HG02571 (cell line): ENCODE measurements around the gene SARM1.
"Not testable (repeated sequence)": the region's sequence is repeated elsewhere in the genome, so short reads cannot be mapped to it uniquely, and the experiment has no call there.

ENCODE experiments used
- ATAC-seq: cut with Tn5 transposase; IDR thresholded peaks from one replicate; pipeline ENCODE4 v1.9.1; 2021; ENCODE audit warnings: mild to moderate bottlenecking, moderate library complexity; ENCODE audit not compliant: unreplicated experiment

Gene SARM1

GRCh38 chr17:28413804-28414203, 42.3 kb downstream of the SARM1 start:
- ATAC-seq: no peak

GRCh38 chr17:28415886-28416285, 44.4 kb downstream of the SARM1 start:
- ATAC-seq: no peak

DNA sequence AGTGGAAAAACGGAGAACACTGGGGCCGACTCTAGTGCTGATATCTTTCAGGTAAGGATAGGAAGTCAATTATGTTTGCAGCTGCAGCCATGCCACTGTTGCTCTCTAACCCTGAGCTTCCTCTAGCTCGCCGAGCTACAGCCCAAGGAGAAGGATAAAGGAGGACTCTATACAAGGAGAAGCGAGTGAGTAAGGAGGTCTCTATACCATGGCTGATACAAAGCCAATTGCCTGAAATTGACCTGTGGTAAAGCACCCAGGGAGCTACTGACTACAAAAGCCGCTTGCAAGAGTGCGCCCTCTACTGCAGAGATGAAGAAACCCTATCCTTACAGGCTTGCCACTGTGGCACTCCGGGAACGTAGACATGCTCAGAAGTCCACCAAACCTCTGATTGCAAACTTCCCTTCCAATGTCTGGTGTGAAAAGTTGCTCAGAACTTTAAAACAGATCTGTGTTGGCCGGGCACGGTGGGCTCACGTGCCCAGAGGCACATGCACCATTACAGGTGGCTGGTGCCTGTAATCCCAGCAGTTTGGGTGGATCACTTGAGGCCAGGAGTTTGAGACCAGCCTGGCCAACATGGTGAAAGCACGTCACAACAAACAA, 45.3 kb downstream of the SARM1 start:
- no peak for ATAC-seq

DNA sequence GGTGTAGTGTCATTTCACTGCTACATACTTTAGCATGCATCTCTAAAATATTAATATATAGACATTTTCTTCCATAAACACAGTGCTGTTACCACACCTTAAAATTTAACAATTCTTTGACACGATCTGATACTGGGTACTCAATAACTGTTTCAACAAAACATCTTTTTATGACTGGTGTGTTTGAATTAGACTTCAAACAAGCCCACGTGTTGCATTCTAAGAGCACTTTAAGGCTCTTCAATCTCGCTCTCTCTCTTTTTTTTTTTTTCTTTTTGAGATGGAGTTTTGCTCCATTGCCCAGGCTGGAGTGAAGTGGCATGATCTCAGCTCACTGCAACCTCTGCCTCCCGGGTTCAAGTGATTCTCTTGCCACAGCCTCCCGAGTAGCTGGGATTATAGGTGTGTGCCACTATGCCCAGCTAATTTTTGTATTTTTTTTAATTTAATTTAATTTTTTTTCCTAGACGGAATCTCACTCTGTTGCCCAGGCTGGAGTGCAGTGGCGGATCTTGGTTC, 50.4 kb downstream of the SARM1 start:
- no peak for ATAC-seq

GRCh38 chr17:28425206-28425605, 53.7 kb downstream of the SARM1 start:
- no peak for ATAC-seq

GRCh38 chr17:28426081-28426519, 54.6 kb downstream of the SARM1 start:
- ATAC-seq: no peak

DNA sequence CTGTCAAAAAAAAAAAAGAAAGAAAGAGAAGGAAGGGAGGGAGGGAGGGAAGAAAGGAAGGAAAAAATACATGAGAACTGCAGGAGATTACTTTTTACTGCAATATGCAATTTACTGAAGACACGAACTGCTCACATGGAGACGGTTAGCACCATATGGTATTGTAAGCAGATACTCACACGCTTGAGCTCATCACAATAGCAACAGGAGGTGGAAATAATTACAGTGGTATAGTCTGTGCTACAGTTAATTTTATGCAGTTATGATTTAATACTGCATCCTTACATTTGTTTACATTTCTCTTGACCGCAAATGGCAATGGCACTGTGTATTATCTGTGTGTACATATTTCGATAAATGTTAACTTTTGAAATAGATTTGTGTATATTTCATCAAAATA, 55.9 kb downstream of the SARM1 start:
- ATAC-seq: no peak

DNA sequence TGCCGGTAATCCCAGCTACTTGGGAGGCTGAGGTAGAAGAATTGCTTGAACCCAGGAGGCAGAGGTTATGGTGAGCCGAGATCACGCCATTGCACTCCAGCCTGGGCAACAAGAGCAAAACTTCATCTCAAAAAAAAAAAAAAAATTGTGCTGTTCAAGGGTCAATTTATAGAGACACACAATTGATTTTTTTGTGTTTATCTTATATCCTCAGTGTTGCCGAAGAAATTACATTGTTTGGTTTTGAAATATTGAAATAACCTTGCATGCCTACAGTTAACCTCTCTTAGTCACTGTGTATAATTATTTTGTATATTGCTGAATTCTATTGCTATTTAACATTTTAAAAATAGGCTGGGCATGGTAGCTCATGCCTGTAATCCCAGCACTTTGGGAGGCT, 56.5 kb downstream of the SARM1 start:
- not testable (repeated sequence) for ATAC-seq

GRCh38 chr17:28433721-28434120, 62.2 kb downstream of the SARM1 start:
- no peak for ATAC-seq

DNA sequence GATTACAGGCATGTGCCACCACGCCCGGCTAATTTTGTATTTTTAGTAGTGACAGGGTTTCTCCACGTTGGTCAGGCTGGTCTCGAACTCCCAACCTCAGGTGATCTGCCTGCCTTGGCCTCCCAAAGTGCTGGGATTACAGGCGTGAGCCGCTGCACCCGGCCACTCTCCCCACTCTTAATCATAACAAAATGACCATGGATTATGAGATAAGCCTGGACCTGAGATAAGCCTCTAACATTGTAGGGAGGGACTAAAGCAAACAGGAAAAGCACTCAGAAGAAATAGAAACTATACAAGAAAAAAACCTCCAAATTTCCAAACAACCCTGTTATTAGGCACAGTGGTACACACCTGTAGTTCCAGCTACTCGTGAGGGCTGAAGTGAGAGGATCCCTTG, 62.8 kb downstream of the SARM1 start:
- ATAC-seq: not testable (repeated sequence)

- no peak for ATAC-seq
Measured at GRCh38 chr17:28443901-28444638, 72.6 kb downstream of the SARM1 start.

- ATAC-seq: no peak
Measured at GRCh38 chr17:28446716-28447395, 75.4 kb downstream of the SARM1 start.

- ATAC-seq: no peak
Measured at GRCh38 chr17:28447396-28447760, 75.9 kb downstream of the SARM1 start.

DNA sequence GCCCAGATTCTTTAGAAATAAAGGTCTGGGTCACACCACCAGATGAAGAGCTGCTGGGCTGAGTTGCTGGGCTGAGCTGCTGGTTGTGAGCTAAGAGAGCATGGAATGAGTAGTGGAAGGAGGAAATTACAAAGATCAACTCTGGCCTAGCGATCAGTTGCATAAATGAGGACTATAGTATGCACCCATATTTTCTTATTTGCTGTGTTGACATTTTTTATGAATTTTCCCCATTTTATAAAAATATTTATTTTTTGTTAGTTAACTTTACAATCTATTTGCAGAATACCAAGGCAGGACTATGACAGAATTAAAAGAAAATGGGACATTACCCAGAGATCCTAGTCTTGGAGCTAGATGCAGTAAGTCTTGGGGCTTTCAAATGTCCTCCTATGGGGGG, 78.4 kb downstream of the SARM1 start:
- ATAC-seq: no peak
